NCI-H187 (cell line): Measurements from ENCODE around the gene CSNK1G3.

ENCODE experiments used
- DNase-seq, 2 experiments: peaks; one replicate each; lab custom pipeline; 2025; lab: John Stamatoyannopoulos, UW

The CSNK1G3 gene

GRCh38 chr5:123645024-123645603, 133.1 kb downstream of the CSNK1G3 start:
- DNase-seq = no peak

GRCh38 chr5:123647066-123647465, 135.1 kb downstream of the CSNK1G3 start:
- DNase-seq = no peak

- DNase-seq = no peak
These were observed 139.3 kb downstream of the CSNK1G3 start for GRCh38 chr5:123651234-123651633.

- DNase-seq = no peak
These were observed 147.0 kb downstream of the CSNK1G3 start for GRCh38 chr5:123659011-123659410.

- DNase-seq = no peak
These were observed 147.5 kb downstream of the CSNK1G3 start for GRCh38 chr5:123659495-123659894.

- DNase-seq = no peak
These were observed 153.0 kb downstream of the CSNK1G3 start for GRCh38 chr5:123664961-123665360.

GRCh38 chr5:123665822-123666371, 153.9 kb downstream of the CSNK1G3 start:
- DNase-seq = no peak
